ENCODE data around the gene ATRAID. TPM values are rescaled to one million over a fixed set of nuclear protein-coding genes. Genes with fewer than 3 reads are reported as not detected.

ATRAID gene
- total RNA-seq, 2 experiments from 2014 or later = 69.9 to 83.4 TPM

DNA sequence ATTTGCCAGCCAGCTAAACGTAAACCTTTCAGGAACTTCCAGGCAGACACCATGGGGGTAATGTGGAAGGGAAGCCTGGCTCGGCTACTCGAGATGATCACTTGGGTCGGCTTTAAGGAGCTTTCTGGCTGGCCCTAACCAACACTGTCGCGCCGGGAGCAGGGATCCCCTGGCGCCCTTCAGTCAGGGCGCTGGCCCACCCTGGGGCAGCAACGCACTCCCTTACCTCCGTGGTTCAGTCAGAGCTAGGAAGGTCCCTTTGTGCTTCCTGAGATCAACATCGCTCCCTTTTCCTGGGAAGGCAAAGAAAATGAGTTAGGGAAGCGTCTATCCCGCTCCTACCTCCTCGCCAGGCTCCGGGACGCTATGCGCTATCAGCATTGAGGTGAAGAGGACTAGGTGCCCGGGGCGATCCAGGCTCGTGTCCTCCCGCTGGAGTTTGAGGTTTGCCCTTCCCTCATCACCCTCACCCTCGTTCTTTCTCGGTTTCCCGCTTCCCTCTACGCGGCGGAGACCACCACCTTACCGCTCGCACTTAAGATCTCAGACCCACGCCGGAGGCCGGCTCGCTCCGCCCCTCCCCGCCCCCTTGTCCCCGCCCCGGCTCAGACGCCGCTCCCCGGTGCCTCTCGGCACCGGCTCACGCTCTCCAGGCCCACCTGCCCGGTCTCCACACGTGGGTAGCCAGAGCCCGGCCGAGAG, 449 bp upstream of the ATRAID start:
- DNase-seq = no peak

GRCh38 chr2:27212626-27213471, 1.0 kb downstream of the ATRAID start:
- H3K36me3 Mint-ChIP-seq (ENCODE audit: low read depth) = peaks cover 39% of the 10 kb centered on the region

More for the DNA sequence above, 449 bp upstream of the ATRAID start:
- peaks cover 38% of the 10 kb centered on the region for H3K36me3 Mint-ChIP-seq (ENCODE audit: low read depth)
- ChIA-PET CTCF (interaction anchor here (1.0 to 1.2 kb wide), 2 partner anchors 20 to 132 kb away, joined by 3 read pairs; no protein-coding TSS in a partner anchor), POLR2A (interaction anchor here (0.7 to 1.2 kb wide), 2 partner anchors 19 to 36 kb away, joined by 3 read pairs; no protein-coding TSS in a partner anchor)
- no peaks in the 10 kb centered on the region for H3K9me3 Mint-ChIP-seq (ENCODE audit: low read depth)
- peak overlapping the region; percentile 79 for H3K27ac Mint-ChIP-seq
- H3K4me3 Mint-ChIP-seq = peak overlapping the region; percentile 99
- intact Hi-C loops (cut with DNase I, micrococcal nuclease) = loop anchor here (1.0 to 10.0 kb wide), 5 partner anchors 77 to 1683 kb away; partner anchors contain the start of genes FOSL2 (in 1 of the 2), KHK (in 1 of the 2), PREB (in 1 of the 2) and WDR43 (in 1 of the 2)
- no peak for ATAC-seq
- H3K4me1 Mint-ChIP-seq = peaks cover 28% of the 10 kb centered on the region
- H3K27me3 Mint-ChIP-seq = no peaks in the 10 kb centered on the region

DNA sequence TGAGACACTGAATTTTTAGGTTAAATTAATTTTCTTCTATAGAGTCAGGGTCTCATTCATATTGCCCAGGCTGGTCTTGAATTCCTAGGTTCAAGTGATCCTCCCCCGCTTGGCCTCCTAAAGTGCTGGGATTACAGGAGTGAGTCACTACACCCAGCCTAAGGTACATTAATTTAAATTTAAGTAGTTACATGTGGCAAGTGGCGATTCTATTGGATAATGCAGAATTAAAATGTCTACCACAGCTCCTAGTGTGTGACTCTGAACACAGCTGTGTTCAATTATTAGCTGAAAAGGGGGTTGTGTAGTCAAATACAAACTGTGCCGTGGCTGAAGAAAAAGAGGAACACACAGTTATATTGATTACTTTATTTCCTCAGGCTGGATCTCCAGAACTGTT, 3.1 kb downstream of the ATRAID start:
- Mint-ChIP-seq H3K4me1 (peaks cover 39% of the 10 kb centered on the region), H3K27ac (no peak overlapping the region), H3K36me3 (ENCODE audit: low read depth) (peaks cover 52% of the 10 kb centered on the region), H3K4me3 (no peak overlapping the region), H3K27me3 (no peaks in the 10 kb centered on the region), H3K9me3 (ENCODE audit: low read depth) (no peaks in the 10 kb centered on the region)
- CTCF ChIA-PET = no interaction called here
- no peak for ATAC-seq
- POLR2A ChIA-PET = no interaction called here
- DNase-seq = peak; percentile 2
- intact Hi-C loops (cut with DNase I, micrococcal nuclease) = loop anchor here (5.0 to 10.0 kb wide), 3 partner anchors 118 to 1680 kb away; partner anchors contain the start of genes FOSL2 (in 1 of the 2) and WDR43 (in 1 of the 2)

More at GRCh38 chr2:27212626-27213471, 1.0 kb downstream of the ATRAID start:
- peaks cover 36% of the 10 kb centered on the region for H3K4me1 Mint-ChIP-seq
- DNase-seq = peak; percentile 64
- H3K9me3 Mint-ChIP-seq (ENCODE audit: low read depth) = no peaks in the 10 kb centered on the region
- ChIA-PET POLR2A (interaction anchor here (0.5 kb wide), 1 partner anchor 197 kb away, joined by 4 read pairs; no protein-coding TSS in a partner anchor), CTCF (interaction anchor here (0.7 to 0.9 kb wide), 2 partner anchors 67 to 125 kb away, joined by 3 read pairs; no protein-coding TSS in a partner anchor)
- intact Hi-C loops (cut with DNase I, micrococcal nuclease) = loop anchor here (1.0 to 10.0 kb wide), 16 partner anchors 50 to 1682 kb away; partner anchors contain the start of genes GTF3C2 (in 2 of the 2), AGBL5 (in 1 of the 2), EIF2B4 (in 1 of the 2) and FOSL2 (in 1 of the 2)
- H3K27me3 Mint-ChIP-seq = no peaks in the 10 kb centered on the region
- H3K4me3 Mint-ChIP-seq = peak overlapping the region; percentile 99
- peak overlapping the region; percentile 100 for H3K27ac Mint-ChIP-seq
- ATAC-seq = peak; percentile 14

DNA sequence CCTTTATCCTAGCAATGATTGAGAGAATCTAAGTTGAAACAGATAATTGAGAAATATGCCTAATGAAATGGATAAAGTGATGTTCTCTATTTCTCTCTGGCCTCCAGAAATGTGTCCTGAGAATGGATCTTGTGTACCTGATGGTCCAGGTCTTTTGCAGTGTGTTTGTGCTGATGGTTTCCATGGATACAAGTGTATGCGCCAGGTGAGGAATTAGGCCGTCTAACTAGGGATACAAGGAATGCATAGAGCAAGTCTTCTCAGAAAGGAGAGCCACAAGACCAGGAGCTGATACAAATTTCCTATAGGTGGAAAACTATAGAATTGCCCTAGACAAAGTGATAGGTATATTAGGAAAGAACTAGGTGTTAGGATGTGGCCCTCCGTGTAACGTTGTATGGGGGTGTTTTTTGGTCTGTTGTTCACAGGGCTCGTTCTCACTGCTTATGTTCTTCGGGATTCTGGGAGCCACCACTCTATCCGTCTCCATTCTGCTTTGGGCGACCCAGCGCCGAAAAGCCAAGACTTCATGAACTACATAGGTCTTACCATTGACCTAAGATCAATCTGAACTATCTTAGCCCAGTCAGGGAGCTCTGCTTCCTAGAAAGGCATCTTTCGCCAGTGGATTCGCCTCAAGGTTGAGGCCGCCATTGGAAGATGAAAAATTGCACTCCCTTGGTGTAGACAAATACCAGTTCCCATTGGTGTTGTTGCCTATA, 4.7 kb downstream of the ATRAID start:
- Mint-ChIP-seq H3K4me1 (peaks cover 37% of the 10 kb centered on the region), H3K27me3 (no peaks in the 10 kb centered on the region), H3K27ac (peak overlapping the region; percentile 87), H3K9me3 (ENCODE audit: low read depth) (no peaks in the 10 kb centered on the region), H3K4me3 (peak overlapping the region; percentile 93), H3K36me3 (ENCODE audit: low read depth) (peaks cover 62% of the 10 kb centered on the region)
- ChIA-PET CTCF (interaction anchor here (0.6 kb wide), 1 partner anchor 117 kb away, joined by 3 read pairs; no protein-coding TSS in a partner anchor), POLR2A (interaction anchor here (0.6 kb wide), 1 partner anchor 48 kb away, joined by 3 read pairs; no protein-coding TSS in a partner anchor)
- intact Hi-C loops (cut with DNase I, micrococcal nuclease) = loop anchor here in 1 of 2 experiments (1.0 to 10.0 kb wide), 9 partner anchors 82 to 1678 kb away; partner anchors contain the start of genes ABHD1, ADGRF3, FOSL2 and KHK
- peak; percentile 3 for DNase-seq
- ATAC-seq = no peak

DNA sequence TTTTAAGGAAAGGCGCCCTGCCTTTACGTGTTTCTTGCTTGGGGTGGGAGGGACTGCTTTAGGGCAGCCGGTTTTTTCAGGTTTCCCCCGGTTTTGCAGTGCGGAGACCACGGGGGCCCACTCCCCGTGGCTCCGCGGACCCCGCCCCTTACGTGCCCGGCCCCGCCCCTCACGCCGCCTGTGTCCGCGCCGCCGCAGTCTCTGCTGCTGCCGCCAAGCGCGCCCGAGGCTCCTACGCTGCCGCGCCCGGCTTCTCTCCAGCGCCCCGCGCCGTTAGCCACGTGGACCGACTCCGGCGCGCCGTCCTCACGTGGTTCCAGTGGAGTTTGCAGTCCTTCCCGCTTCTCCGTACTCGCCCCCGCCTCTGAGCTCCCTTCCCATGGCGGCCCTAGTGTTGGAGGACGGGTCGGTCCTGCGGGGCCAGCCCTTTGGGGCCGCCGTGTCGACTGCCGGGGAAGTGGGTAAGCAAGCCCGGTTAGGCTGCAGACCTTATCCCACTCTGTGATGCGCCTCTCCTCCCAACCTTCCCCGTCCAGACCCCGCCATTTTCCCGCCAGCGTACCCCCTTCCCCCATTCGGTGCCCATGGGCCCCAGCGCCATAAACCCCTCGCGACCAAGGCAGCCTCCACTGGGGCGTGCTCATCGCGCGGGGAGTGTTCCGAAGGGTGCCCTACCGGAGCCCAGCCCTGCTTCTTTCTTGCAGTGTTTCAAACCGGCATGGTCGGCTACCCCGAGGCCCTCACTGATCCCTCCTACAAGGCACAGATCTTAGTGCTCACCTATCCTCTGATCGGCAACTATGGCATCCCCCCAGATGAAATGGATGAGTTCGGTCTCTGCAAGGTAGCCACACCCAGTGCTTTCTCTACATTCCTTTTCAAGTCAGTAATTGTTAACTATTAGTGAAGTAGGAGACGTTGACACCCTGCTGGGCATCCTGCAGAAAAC, 5.6 kb downstream of the ATRAID start, which contains the start of gene CAD:
TSS of gene CAD (plus strand) at position 197 of the 949 bp plus-strand sequence. CDS start at position 380, 183 bp downstream.
- CTCF ChIA-PET = interaction anchor here (0.6 kb wide), 1 partner anchor 118 kb away, joined by 3 read pairs; no protein-coding TSS in a partner anchor
- H3K4me3 Mint-ChIP-seq = peak within 1 kb of the TSS; percentile 93
- POLR2A ChIA-PET = interaction anchor here (0.6 kb wide), 1 partner anchor 47 kb away, joined by 3 read pairs; no protein-coding TSS in a partner anchor
- peaks cover 69% of the 10 kb centered on the region for H3K36me3 Mint-ChIP-seq (ENCODE audit: low read depth)
- intact Hi-C loops (cut with DNase I, micrococcal nuclease) = loop anchor here in 1 of 2 experiments (1.0 to 10.0 kb wide), 10 partner anchors 83 to 1677 kb away; partner anchors contain the start of genes ABHD1, ADGRF3, FOSL2 and GTF3C2
- DNase-seq = peak; percentile 94
- no peaks in the 10 kb centered on the region for H3K27me3 Mint-ChIP-seq
- H3K4me1 Mint-ChIP-seq = peaks cover 37% of the 10 kb centered on the region
- peak; percentile 90 for ATAC-seq
- H3K9me3 Mint-ChIP-seq (ENCODE audit: low read depth) = no peaks in the 10 kb centered on the region
- peak within 1 kb of the TSS; percentile 87 for H3K27ac Mint-ChIP-seq

GRCh38 chr2:27218614-27219013, 6.8 kb downstream of the ATRAID start:
- intact Hi-C loops (cut with DNase I, micrococcal nuclease) = loop anchor here in 1 of 2 experiments (1.0 to 10.0 kb wide), 4 partner anchors 100 to 1676 kb away; partner anchors contain the start of genes FOSL2, GTF3C2 and WDR43
- Mint-ChIP-seq H3K27ac (peak overlapping the region; percentile 87), H3K9me3 (ENCODE audit: low read depth) (no peaks in the 10 kb centered on the region), H3K27me3 (no peaks in the 10 kb centered on the region), H3K4me1 (peaks cover 34% of the 10 kb centered on the region), H3K4me3 (peak overlapping the region; percentile 93), H3K36me3 (ENCODE audit: low read depth) (peaks cover 74% of the 10 kb centered on the region)
- CTCF ChIA-PET = interaction anchor here (0.6 to 1.2 kb wide), 2 partner anchors 256 to 804 kb away, joined by 3 read pairs; no protein-coding TSS in a partner anchor
- DNase-seq (no peak), ATAC-seq (no peak)
- POLR2A ChIA-PET = interaction anchor here (0.7 kb wide), 2 partner anchors 53 to 240 kb away, joined by 3 read pairs; no protein-coding TSS in a partner anchor

- DNase-seq (no peak), ATAC-seq (no peak)
- ChIA-PET POLR2A (interaction anchor here (0.6 to 0.7 kb wide), 3 partner anchors 13 to 240 kb away, joined by 3 to 4 read pairs (median 3); no protein-coding TSS in a partner anchor), CTCF (interaction anchor here (0.6 to 1.2 kb wide), 5 partner anchors 54 to 805 kb away, joined by 3 read pairs; no protein-coding TSS in a partner anchor)
- Mint-ChIP-seq H3K36me3 (ENCODE audit: low read depth) (peaks cover 75% of the 10 kb centered on the region), H3K27ac (no peak overlapping the region), H3K4me1 (peaks cover 32% of the 10 kb centered on the region), H3K9me3 (ENCODE audit: low read depth) (no peaks in the 10 kb centered on the region), H3K4me3 (peak overlapping the region; percentile 93), H3K27me3 (no peaks in the 10 kb centered on the region)
- intact Hi-C loops (cut with DNase I, micrococcal nuclease) = loop anchor here in 1 of 2 experiments (1.0 to 10.0 kb wide), 3 partner anchors 99 to 1676 kb away; partner anchors contain the start of genes FOSL2 and WDR43
Observed at GRCh38 chr2:27219091-27219490, 7.2 kb downstream of the ATRAID start.

DNA sequence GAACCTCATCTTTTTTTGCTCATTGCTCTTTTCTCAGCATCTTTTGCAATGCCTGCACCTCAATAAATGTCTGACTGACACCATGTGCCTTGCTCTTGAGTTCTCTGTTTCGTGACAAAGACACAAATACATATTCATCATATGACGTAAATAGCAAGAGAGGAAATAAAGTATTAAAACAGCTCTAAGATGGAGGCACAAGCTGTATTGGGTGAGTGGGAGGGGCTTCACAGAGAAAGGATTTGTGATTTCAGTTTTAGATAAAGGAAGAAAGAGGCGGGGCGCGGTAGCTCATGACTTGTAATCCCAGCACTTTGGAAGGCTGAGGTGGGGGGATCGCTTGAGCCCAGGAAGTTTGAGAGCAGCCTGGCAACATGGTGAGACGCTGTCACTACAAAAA, 8.2 kb downstream of the ATRAID start:
- ChIA-PET CTCF (interaction anchor here (0.6 to 0.9 kb wide), 2 partner anchors 53 to 433 kb away, joined by 3 read pairs; no protein-coding TSS in a partner anchor), POLR2A (no interaction called here)
- Mint-ChIP-seq H3K27me3 (no peaks in the 10 kb centered on the region), H3K27ac (no peak overlapping the region), H3K36me3 (ENCODE audit: low read depth) (peaks cover 80% of the 10 kb centered on the region), H3K4me3 (no peak overlapping the region), H3K9me3 (ENCODE audit: low read depth) (no peaks in the 10 kb centered on the region), H3K4me1 (peaks cover 31% of the 10 kb centered on the region)
- DNase-seq (no peak), ATAC-seq (no peak)
- intact Hi-C loops (cut with DNase I, micrococcal nuclease) = no loop called here

- Mint-ChIP-seq H3K27ac (no peak overlapping the region), H3K4me1 (peaks cover 28% of the 10 kb centered on the region), H3K4me3 (no peak overlapping the region), H3K36me3 (ENCODE audit: low read depth) (peaks cover 78% of the 10 kb centered on the region), H3K9me3 (ENCODE audit: low read depth) (no peaks in the 10 kb centered on the region), H3K27me3 (no peaks in the 10 kb centered on the region)
- ATAC-seq (no peak), DNase-seq (no peak)
- ChIA-PET CTCF (no interaction called here), POLR2A (no interaction called here)
- intact Hi-C loops (cut with DNase I, micrococcal nuclease) = no loop called here
Observed at GRCh38 chr2:27221166-27221565, 9.3 kb downstream of the ATRAID start.

All from activated CD4-positive, alpha-beta T cell treated with anti-CD3 and anti-CD28 coated beads for 36 hours (primary cell).